ENCODE results near the gene UGP2.

The UGP2 gene

DNA sequence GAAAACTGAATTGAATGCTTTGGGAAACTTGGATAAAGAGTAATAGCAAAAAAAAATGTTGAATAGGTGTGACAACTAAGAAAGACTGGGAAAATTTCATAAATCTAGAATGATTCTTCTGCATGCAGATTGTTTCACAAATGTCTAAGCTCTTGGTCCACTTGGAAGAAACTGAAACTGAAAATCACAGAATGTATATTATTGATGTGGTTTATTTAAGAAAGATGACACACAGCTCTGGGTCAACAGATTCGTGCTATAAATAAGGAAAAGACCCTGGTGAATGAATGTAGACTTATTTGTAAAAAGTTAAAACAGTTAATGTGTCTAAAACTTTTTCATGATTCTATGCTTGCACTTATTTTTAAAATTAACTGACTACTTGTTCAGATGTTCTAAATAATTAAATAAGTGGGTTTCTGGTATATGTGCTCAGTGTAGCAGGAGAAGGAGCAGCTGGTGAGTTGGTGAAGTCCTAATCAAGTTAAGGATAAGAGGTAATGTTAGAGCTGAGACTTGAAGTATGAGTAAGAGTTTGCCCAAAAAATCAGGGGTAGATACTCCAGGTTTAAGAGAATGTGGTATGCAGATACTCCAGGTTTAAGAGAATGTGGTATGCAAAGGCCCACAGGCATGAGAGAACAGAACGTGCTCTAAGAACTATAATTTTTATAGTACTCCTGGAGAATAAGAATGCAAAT, 24.5 kb downstream of the UGP2 start:
- DNase-seq, result no peak

DNA sequence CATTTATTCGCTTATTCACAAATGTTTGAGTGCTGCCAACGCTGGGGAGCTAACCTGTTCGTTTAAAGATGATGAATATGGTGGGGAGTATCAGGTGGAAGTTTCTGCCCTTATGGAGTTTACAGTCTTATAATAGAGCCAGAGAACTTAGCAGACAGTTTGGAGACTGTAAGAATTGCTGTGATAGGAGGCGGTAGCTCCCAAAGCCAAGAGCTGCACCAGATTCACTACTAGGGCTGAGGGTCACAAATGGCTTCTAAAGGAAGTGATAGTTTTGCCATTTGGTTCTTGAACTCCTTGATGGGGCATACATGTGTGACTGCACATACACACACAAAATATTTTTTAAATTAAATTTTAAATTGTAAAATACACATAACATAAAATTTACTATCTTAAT, 29.0 kb downstream of the UGP2 start:
- DNase-seq, result no peak

DNA sequence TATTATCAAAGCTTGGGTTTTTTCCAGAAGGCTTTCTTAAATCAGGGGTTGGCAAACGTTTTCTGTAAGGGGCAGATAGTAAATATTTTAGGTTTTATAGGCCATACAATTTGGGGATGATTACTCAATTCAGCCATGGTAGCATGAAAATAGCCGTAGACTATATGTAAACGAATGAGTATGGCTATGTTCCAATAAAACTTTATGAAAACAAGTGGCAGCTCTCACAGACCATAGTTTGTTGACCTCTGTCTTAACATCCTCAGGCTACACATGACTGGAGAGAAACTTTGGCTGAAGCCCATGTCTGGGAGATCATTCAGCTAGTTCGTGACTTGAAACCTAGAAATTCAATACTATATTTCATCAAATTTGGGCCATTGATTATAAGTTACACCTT, 30.2 kb downstream of the UGP2 start:
- no peak for DNase-seq

DNA sequence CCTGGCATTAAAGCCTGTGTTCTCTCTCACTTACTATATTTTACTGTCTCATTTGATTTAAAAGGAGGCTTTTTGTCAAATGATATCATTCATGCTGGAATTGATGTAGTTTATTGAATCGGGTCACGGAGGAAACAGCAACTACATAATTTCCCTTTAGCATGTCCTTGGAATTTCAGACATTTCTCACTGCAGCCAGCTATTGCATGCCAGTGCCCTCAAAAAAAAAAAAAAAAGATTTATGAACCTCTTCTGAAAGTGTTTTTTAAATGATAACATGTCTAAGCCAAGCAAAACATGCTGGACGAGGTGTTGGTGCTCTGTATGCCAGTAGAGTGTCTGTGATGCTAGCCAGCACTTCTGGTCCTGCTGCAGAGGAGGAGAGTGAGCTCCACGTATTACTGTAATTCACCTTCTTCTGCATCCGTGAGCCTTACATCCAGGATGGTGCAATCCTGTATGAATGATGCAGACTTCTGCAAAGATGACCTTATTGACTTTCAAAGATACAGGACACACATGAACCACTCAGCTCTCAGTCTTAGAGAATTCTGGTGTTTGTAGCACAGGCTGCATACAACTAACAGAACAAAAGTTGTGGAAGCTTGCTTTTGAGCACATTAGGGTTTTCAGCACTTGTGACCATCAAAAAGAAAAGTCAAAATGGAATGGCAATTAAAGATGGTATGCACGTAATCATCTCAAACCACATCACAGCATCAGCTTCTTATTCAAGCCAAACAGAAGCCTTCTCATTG, 31.1 kb downstream of the UGP2 start:
- no peak for DNase-seq

DNA sequence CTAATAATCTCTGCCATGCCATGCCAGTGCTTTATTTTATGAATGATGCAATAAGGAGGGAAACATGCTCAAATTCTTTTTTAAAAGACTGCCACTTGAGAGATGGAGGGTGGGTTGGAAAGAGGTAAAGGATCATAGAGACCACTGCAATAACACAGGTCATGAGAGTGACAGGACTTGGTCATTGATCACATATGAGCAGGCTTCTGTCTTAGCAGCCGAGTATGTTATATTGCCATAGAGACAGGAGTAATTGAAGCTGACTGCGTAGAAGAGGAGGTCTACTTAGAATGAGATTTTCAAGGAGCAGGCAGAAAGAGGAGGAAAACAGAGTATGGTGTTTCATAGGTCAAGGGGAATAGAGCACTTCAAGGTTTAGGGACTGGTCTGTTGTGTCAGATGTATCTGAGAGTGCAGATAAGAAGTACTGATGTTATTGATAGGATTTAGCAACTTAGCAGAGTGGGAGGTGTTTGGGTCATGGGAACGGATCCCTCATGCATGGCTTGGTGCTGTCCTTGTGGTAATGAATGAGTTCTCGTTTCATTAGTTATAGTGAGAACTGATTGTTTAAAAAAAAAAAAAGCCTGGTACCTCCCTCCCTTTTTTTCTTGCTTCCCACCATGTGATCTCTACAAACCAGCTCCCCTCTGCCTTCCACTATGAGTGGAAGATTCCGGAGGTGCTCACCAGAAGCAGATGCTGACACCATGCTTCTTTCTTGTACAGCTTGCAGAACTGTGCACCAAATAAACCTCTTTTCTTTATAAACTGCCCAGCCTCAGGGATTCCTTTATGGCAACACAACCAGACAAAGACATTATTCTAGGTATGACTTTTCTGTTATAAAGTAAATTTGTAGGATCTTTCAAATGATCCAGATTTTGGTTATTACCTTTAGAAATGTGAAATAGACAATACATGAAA, 32.8 kb downstream of the UGP2 start:
- no peak for DNase-seq

DNA sequence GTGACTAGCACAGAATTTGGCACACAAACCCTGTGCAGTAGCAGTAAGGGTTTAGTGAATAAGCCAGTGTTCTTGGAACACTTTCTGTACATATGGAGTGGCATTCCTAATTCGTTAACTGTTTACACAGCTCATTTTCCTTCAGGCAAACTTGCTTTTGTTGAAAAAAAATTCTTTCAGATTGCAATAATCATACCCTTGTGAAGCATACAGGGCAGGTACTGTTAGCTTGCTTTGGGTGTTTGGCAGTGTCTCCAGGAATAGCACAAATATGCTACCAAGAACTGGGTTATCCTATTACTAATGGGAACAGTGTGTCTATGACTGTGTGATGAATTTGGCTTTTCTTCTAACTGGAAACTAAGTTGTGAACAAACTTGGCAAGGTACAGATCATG, 33.4 kb downstream of the UGP2 start:
- no peak for DNase-seq

DNA sequence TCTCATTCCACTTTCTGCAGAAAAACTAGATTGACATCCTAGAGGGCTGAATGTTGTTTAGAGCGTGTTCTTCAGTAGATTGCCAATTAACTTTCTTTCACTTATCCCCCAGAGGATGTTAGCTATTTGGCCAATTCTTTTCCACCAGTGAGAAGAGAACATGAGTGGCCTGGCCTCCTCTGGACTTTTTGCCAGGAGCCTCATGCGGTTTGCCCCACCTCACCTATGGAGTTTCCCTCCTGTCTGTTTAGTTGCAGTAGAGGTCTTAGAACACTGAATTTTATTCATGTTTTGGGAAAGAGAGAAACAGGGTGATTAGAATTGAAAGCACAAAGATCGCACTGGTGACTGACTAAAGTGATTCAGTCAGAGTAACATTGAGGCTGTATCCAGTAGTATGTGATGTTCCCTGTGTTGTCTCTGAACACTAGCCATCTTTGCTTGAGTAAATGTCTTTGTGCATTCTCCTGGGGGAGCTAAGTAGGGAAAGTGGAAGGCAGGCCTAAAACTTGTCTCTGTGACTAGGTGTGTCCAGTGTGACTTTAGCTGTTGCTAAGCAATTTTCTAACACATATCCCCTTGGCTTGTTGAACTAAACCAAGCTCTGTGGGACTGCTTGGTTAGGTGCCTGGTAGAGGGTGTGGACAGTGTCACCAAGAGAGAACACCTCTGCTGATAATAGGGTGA, 34.0 kb downstream of the UGP2 start:
- peak; percentile 56 for DNase-seq

DNA sequence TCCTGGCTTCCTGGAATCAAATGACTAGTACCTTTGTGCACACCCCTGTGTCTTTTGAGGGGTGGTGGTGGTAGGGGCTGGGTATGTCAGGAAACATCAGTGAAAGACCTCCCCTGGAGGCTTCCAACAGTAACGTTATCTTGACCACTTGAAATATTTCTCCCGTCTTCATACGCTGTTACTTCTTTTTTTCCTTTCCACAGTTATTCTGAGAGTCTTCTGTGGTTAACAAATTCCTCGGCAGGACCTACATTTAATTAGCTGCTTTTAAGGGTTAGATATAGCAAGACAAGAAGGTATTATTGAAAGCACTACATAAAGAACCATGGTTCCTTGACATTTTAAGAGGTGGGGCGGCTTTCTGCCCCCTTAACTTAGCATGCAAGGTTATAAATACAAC, 34.6 kb downstream of the UGP2 start:
- no peak for DNase-seq

DNA sequence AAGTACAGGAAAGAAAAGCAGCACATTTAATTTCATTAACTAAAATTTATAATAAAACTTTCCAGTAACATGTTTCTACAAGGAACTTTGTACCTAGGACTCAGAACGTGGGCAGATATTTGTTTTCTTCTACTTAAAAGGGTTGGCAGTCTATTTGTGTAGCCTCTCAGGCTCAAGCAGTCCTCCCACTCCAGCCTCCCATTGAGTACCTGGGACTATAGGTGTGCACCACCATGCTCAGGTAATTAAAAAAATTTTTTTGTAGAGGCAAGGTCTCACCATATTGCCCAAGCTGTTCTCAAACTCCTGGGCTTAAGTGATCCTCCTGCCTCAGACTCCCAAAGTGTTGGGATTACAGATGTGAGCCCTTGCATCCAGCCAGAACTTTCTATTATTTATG, 36.8 kb downstream of the UGP2 start:
- DNase-seq, result no peak

DNA sequence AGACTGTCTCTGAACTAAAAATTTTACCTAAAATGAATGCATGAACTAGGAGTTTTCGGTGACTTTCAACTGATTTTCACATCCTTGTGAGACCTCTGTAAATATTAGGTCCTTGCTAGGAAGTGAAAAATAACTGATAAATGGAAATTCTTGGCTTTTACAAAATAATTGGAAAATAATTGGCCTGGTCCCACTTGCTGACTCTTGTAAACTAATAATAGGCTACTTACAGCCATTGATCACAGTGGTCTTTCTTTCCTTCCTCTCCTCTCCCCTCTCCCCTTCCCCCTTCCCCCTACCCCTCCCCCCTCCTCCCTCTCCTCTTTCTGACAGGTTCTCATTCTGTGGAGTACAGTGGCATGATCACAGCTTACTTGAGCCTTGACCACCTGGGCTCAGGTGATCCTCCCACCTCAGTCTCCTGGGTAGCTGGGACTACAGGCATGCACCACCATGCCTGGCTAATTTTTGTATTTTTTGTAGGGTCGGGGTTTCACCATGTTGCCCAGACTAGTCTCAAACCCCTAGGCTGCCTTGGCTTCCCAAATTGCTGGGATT, 38.3 kb downstream of the UGP2 start:
- DNase-seq, result no peak

DNA sequence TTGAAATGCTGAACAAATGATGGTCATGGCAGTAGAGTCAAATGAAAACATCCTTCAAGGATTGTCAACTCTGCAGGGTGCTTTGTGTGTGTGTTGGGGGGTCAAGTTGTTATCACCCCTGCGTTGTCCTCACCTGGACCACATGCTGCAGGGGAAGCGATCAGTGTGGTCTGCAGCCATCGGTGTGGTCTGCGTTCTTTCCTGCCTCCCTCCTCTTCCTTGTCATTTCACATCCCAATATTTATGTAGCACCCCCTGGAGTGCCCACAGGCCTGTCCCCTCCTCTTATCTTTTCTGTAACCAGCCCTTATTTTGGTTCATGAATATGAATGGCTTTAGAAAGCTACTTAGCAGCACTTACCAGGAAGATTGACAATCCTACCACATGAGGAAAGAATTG, 38.9 kb downstream of the UGP2 start:
- no peak for DNase-seq

DNA sequence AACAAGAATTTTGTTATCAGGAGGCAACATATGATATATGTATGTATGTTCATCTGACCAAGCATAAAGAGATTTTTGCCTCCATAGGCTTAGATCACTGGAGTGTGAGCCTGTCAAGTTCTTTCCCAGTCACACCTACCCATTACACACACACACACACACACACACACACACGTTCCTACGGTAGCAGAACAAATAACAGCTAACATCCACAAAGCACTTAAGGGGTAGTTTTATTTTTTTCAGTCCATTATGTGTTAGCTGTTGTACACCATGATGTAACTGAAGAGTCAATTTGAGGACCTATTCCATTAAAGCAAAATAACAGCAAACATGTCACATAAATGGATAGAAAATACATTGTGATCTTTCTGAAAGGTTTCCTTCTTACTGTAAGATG, 39.5 kb downstream of the UGP2 start:
- DNase-seq, result no peak

DNA sequence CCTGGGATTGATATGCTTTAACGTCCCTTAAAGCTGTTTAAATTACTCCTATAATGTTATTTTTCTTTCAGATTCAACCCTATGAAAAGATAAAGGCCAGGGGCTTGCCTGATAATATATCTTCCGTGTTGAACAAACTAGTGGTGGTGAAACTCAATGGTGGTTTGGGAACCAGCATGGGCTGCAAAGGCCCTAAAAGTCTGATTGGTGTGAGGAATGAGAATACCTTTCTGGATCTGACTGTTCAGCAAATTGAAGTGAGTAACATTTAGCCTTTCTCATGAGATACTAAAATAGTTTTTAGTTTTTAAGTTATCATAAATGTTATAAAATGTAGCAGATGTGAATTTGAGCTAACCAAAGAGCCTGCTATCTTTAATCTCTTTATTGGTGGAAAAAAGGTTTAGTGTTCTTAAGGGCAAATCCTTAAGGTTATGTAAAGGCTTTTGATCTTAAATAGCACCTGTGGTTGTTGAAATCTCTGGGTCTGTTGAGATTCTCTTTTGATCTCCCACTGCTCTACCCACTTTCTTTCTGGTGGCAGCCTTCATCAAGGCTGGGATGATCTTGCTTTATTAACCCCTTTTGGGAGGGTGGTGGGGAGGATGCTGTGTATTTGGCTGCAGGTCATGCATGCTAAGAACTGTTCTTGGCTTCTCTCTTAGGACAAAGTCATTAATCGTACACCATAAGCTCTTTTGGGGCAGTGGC, 40.9 kb downstream of the UGP2 start:
- DNase-seq, result no peak

DNA sequence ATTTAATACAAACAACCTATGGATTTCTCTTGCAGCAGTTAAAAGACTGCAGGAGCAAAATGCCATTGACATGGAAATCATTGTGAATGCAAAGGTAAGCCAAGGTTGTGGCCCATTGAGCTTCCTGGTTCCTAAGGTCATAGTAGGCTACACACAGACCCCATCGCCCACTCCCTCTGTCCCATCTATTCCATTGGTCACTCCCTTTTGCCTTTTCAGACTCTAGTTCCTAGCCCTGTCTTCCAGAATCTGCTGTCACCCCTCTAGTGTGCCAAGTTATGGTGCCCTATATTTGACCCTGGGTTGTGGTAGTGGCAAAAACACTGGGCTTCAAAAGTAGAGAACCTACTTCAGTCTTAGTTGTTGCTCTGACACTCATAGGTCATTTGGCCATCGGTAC, 44.7 kb downstream of the UGP2 start:
- DNase-seq, result no peak

DNA sequence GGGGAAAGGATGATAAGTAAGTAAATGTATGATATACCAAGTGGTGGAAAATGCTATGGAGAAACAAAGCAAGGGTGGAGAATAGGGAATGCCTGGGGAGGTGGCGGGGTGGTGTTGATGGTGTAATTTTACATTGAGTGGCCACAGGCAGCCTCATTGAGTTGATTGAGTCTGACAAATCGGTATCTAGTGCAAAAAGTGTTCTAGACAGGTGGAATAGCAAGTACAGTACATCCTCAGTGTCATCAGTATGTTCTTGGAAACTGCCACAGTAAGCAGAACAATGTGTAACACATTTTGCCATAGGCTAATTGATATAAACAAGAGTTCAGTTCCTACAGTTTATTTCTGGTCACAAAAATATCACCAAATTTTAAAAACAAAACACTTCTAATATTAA, 46.4 kb downstream of the UGP2 start:
- DNase-seq, result no peak

DNA sequence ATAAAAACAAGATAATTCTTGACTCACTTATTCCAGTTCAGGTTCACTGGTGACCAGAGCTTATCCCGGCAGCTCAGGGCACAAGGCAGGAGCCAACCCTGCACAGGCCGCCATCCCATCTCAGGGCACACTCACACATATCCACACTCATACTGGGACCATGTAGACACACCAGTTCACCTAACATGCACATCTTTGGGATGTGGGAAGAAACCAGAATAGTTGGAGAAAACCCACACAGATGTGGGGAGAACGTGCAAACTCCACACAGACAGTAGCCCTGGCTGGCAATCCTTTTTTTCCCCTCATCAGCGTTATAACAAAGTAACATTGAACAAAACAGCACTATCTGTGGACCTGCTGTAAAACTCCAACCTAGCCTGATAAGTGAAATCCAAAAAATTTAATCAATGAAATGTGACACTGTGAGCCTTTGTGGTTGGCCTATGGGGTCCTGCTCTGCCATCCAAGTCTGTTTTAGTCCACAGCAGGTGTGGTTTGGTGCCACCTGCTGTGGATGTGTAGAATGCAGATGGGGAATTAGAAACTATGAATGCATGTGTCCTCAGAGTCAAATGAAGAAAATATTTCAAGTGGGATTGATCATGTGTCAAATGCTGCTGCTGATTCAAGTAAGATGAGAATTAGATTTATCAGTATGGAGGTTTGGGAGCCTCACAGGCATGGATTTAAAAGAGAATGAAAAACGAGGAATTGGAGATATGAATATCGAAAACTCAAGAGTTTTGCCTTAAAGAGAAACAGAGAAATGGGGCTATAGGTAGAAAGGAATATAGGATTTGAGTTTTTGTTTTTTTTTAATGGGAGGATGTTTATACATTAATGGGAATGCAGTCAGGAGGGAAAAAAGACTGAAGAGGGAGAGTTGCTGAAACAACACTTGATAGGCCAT, 47.0 kb downstream of the UGP2 start:
- DNase-seq, result no peak

DNA sequence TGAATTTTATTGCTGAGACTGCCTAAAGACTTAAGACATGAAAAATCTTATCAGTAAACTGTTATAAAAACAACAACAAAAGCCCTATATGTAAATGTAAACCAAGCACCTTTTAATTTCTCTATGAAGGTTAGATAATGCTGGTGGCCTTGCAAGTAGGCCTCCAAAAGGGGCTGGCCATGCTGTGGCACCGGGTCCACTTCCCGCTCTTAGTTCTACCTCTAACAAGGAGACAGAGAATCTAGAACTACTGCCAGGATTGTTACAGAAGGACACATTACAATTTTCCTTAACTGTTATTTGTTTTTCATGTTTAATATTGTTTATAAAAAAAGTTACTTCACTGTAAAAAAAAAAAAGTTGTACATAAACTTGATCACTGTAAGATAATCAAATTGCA, 49.0 kb downstream of the UGP2 start:
- no peak for DNase-seq

DNA sequence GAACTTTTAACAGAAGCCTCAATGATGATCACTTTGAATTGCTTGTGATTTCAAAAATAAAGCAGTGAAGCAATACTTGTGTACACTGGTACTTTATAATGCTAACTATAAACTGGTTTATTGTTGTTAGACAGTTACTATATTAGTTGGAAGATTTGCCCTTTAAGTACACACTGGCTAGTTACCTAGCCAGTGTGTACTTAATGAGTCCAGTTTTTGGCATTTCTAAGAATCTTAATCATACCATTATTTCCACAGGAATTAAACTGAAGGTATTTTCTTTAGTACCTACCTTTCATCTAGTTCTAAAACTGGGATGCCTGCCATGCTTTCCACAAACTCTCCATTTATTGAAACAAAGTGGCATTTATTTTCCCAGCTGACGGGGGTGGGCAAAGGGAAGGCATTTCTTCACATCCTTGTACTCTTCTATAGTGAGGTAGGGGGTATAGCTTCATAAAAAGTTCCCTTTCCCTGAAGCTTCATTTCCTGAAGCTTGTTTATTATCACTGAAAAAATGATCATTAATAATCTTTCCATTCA, 49.9 kb downstream of the UGP2 start:
- DNase-seq, result no peak

DNA sequence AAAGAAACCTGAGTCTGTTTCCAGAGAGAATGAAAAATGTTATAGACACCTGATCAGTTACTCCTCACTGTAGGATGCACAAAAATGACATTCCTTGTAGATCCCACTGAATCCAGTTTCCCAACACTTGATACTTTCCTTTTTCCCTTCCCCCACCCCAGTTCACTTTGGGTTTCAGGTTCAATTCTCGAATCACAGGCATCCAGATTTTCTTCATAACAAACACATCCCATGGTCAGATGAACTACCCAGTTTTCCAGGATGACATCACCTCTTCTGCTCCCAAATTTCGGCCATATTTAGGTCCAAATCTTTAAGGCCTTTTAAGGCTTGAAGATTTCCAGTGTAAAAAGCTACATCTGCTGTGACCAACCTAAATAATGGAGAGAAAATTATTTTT, 51.5 kb downstream of the UGP2 start:
- no peak for DNase-seq

DNA sequence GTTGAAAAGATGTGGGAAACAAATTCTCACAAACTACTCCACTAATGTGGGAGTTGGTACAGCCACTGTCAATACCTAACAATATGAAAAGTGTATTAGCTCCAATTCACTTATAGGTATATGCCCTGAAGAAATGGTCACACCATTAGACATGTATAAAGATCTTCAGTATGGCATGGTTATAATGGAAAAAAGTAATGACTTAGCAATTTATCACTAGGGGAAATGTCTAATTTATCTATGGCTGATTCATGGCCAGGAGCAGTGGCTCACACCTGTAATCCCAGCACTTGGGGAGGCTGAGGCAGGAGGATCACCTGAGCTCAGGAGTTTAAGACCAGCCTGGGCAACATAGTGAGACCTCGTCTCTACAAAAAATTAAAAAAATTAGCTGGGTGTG, 52.5 kb downstream of the UGP2 start:
- DNase-seq, result no peak

DNA sequence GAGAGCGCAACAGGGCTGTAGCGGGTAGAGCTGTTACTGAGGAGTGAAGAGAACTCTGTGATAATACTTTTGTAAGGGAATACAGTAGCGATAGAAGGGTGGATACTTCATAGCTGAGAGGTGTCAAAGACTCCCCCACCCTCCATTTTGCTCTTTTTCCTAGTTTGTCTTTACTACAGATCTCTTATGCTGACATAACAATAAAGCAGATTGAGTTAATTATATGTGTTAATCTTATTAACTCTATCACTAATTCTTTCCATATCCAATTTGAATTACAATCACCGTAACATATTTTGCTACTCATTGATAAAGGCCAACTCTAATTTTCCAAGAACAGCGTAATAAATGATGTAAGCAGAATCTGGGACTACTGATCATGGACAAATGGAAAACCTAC, 57.1 kb downstream of the UGP2 start:
- DNase-seq, result no peak
